Esophagus squamous epithelium (tissue), 5 donors: ENCODE data around the gene COMMD3. TPM values are rescaled to one million over a fixed set of nuclear protein-coding genes. Genes with fewer than 3 reads are reported as not detected.
"Not testable (repeated sequence)": the region's sequence is repeated elsewhere in the genome, so short reads cannot be mapped to it uniquely, and the experiment has no call there.

Experiments
- DNase-seq: peaks from one replicate; lab custom pipeline; 2025; lab: John Stamatoyannopoulos, UW
- H3K27ac ChIP-seq, 4 donors: fragments of 200-600 bp; sonication (generic); one replicate each; pipeline ENCODE4 v1.5.1; 2016 to 2019; ENCODE audit warnings: mild to moderate bottlenecking in 1 of 4
- H3K27me3 ChIP-seq, 4 donors: fragments of 200-600 bp; sonication (generic); 1 replicate in 3 of 4; 2 replicates in 1 of 4; pipeline versions ENCODE4 v1.5.1 to v1.6.0; 2017 to 2021; ENCODE audit warnings: antibody characterized with exemption in 1 of 4
- H3K36me3 ChIP-seq, 3 donors: fragments of 200-600 bp; sonication (generic); one replicate each; pipeline ENCODE4 v1.5.1; 2016 to 2019
- H3K4me1 ChIP-seq, 3 donors: fragments of 200-600 bp; sonication (generic); one replicate each; pipeline ENCODE4 v1.5.1; 2017 to 2019
- H3K4me3 ChIP-seq, 4 donors: fragments of 200-600 bp; sonication (generic); 1 replicate in 3 of 4; 2 replicates in 1 of 4; pipeline ENCODE4 v1.5.1; 2016 to 2019; ENCODE audit warnings: mild to moderate bottlenecking in 2 of 4, moderate library complexity in 1 of 4
- H3K9me3 ChIP-seq, 3 donors: fragments of 200-600 bp; sonication (generic); one replicate each; pipeline ENCODE4 v1.5.1; 2016 to 2019
- POLR2A ChIP-seq, 4 donors: fragments of 450-650 bp; IDR thresholded peaks; one replicate each; pipeline ENCODE4 v1.6.1; 2017; ENCODE audit warnings: antibody characterized with exemption in 4 of 4, mild to moderate bottlenecking in 4 of 4, moderate library complexity in 3 of 4
- WGBS, 2 donors: methylation state at CpG; one replicate each; pipeline ENCODE4 v1.1.5; 2018; 5-methylcytosine and 5-hydroxymethylcytosine counted together
- intact Hi-C: fragments of 100-400 bp; cut with DNase I; formaldehyde crosslinking; loops from one replicate; pipeline ENCODE4 v1.15.0; 2022
- total RNA-seq, 4 donors: library from RNA; depleted of rRNA; stranded (reverse); fragments of >200 nt; gene quantifications; one replicate each; pipeline ENCODE4 v1.1.0, GENCODE V29; 2016
- TF ChIP-seq, protein P1 (sequence below), 6 experiments: fragments of 450-650 bp in 4 of 6; fragments of 200-600 bp in 2 of 6; sonication (generic) in 2 of 6; IDR thresholded peaks; one replicate each; pipeline ENCODE4 v1.5.1; 2016 to 2019; ENCODE audit warnings: antibody characterized with exemption in 6 of 6, mild to moderate bottlenecking in 4 of 6, moderate library complexity in 4 of 6
- donor health status: DM: yes; HTN: yes; CAD: no.

Gene COMMD3
- total RNA-seq, 4 donors from 2014 or later: 14.9 to 31.4 (median 24.2) TPM

DNA sequence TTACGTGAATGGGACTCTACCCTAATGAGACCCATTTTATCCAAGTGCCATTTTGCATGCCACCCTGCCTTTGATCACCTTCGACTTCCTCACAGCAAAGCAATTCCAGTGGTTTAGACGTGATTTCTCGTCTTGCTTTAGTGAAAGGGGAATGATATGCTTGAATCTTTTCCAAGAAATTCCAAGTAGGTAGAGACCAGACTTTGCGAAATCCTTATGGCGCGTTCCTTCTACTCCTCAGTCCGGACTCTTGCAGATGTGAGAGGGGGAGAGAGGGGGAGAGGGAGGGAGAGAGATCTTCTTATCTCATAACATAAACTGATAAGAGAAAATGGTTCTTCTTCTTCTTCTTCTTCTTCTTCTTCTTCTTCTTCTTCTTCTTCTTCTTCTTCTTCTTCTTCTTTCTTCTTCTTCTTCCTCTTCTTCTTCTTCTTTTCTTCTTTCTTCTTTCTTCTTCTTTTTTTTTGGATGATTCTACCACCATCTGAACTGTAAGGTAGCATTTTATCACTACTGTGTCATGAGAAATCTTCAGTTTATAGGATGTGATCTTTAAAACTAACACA lies 30.0 kb downstream of the COMMD3 start:
- 31 to 50% methylated on average over 8 of the region's 8 CpGs for WGBS, 2 donors
- H3K9me3 ChIP-seq: peaks cover 0 to 4% (median 0%) of the 10 kb centered on the region in 3 donors
- H3K36me3 ChIP-seq: no peaks in the 10 kb centered on the region
- TF ChIP-seq, protein P1, sequence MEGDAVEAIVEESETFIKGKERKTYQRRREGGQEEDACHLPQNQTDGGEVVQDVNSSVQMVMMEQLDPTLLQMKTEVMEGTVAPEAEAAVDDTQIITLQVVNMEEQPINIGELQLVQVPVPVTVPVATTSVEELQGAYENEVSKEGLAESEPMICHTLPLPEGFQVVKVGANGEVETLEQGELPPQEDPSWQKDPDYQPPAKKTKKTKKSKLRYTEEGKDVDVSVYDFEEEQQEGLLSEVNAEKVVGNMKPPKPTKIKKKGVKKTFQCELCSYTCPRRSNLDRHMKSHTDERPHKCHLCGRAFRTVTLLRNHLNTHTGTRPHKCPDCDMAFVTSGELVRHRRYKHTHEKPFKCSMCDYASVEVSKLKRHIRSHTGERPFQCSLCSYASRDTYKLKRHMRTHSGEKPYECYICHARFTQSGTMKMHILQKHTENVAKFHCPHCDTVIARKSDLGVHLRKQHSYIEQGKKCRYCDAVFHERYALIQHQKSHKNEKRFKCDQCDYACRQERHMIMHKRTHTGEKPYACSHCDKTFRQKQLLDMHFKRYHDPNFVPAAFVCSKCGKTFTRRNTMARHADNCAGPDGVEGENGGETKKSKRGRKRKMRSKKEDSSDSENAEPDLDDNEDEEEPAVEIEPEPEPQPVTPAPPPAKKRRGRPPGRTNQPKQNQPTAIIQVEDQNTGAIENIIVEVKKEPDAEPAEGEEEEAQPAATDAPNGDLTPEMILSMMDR (IDR thresholded peaks at IDR 0.05): no peak
- TF ChIP-seq POLR2A (IDR thresholded peaks at IDR 0.05): no peak
- H3K4me1 ChIP-seq: peaks cover 0 to 17% (median 6%) of the 10 kb centered on the region in 3 donors
- H3K27ac ChIP-seq: no peak overlapping the region
- no peak for DNase-seq
- H3K4me3 ChIP-seq: no peak overlapping the region
- intact Hi-C loops: no loop called here
- H3K27me3 ChIP-seq: peaks cover 14 to 80% (median 41%) of the 10 kb centered on the region in 4 donors

DNA sequence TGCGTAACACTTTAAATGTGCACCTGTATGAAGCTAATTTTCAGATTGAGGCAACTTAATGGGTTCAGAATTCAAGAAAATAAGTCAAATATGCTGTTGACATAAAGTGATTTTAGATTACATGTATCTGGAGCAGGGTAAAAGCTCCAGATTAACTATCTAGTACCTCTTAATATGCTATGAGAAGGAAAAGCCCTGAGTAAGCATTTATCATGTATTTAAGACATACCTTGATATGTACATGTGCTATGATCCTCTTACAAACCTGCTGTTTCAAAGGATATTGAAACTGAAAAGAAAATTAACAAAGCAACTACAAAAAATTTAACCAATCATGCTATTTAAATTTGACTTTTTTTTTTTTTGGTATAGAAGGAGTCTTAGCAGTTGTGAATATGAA lies 33.6 kb downstream of the COMMD3 start:
- intact Hi-C loops: no loop called here
- Histone ChIP-seq H3K9me3 (peaks cover 0 to 4% (median 0%) of the 10 kb centered on the region in 3 donors), H3K27ac (no peak overlapping the region), H3K4me3 (no peak overlapping the region), H3K4me1 (peaks cover 0 to 11% (median 0%) of the 10 kb centered on the region in 3 donors), H3K27me3 (peaks cover 12 to 60% (median 13%) of the 10 kb centered on the region in 4 donors), H3K36me3 (no peaks in the 10 kb centered on the region)
- no peak for DNase-seq
- WGBS, 2 donors: 89 to 96% methylated on average over 1 of the region's 1 CpG
- TF ChIP-seq, protein P1 (IDR thresholded peaks at IDR 0.05): no peak
- TF ChIP-seq POLR2A (IDR thresholded peaks at IDR 0.05): no peak

DNA sequence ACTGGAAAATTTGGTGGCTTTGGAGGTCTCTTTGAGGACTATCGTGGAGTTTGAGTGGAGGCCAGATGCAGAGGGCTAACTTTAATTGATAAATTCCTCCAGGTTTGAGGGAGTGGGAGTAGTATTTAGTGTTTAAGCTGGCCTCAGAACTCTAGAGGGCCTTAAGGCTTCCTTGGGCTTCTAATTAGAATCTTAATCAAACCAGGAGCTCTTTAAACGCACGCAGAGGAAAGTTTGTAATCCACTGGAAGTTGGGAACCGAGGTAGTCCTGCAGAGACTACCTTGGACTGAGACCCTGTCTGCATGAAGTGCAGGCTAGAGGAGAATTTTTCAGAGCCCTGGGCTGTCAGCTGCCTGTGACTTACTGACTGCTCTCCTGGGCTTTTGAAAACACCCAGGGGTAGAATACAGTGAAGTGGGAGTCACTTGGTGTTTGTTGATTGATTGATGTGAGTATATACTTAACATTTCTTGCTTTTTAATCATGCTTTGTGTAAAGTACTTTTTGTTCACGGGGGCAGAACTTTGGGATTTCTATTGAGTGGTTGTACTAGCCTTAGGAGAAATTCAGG lies 35.0 kb downstream of the COMMD3 start:
- intact Hi-C loops: no loop called here
- peaks cover 0 to 45% (median 0%) of the 10 kb centered on the region in 4 donors for H3K27me3 ChIP-seq

DNA sequence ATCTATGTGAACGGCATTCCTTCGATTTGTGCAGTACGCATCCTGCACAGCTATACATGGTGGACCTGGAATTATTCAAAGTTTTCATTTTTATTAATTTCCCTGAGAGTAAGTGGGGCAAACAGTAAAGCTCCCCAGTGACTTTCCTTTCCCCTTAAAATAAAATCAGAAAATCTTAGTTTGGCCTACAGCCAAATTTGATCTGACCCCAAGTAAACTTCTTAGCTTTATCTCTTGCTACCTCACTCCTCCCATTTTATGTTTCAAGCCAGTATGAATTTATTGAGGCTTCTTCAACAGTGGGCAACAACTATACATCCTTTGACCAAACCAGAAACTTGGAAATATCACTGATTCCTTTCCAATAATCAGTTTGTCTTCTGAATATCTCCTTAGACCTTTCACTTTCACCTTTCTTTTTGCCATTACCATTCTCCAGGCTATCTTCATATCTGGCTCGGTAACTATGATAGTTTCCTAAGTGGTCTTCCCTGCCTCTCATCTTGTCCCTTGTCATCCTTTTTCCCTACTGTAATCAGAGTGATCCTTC lies 40.2 kb downstream of the COMMD3 start:
- Histone ChIP-seq H3K9me3 (no peaks in the 10 kb centered on the region), H3K27me3 (peaks cover 0 to 16% (median 0%) of the 10 kb centered on the region in 4 donors), H3K4me1 (no peaks in the 10 kb centered on the region), H3K36me3 (no peaks in the 10 kb centered on the region), H3K4me3 (no peak overlapping the region), H3K27ac (no peak overlapping the region)
- no peak for DNase-seq
- TF ChIP-seq, protein P1 (IDR thresholded peaks at IDR 0.05): no peak
- TF ChIP-seq POLR2A (IDR thresholded peaks at IDR 0.05): no peak
- intact Hi-C loops: no loop called here
- 82 to 88% methylated on average over 4 of the region's 4 CpGs for whole genome bisulfite sequencing, 2 donors

More for the DNA sequence above, 35.0 kb downstream of the COMMD3 start:
- Histone ChIP-seq H3K4me3 (no peak overlapping the region), H3K4me1 (no peaks in the 10 kb centered on the region), H3K36me3 (no peaks in the 10 kb centered on the region), H3K27ac (no peak overlapping the region), H3K9me3 (no peaks in the 10 kb centered on the region)
- 85 to 90% methylated on average over 5 of the region's 5 CpGs for WGBS, 2 donors
- no peak for DNase-seq
- TF ChIP-seq, protein P1 (IDR thresholded peaks at IDR 0.05): no peak
- TF ChIP-seq POLR2A (IDR thresholded peaks at IDR 0.05): no peak

DNA sequence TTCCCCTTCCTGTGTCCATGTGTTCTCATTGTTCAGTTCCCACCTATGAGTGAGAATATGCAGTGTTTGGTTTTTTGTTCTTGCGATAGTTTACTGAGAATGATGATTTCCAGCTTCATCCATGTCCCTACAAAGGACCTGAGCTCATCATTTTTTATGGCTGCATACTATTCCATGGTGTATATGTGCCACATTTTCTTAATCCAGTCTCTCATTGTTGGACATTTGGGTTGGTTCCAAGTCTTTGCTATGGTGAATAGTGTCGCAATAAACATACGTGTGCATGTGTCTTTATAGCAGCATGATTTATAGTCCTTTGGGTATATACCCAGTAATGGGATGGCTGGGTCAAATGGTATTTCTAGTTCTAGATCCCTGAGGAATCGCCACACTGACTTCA lies 41.6 kb downstream of the COMMD3 start:
- H3K9me3 ChIP-seq, intact Hi-C loops, H3K27ac ChIP-seq, H3K4me3 ChIP-seq, H3K4me1 ChIP-seq, H3K36me3 ChIP-seq, DNase-seq: not testable (repeated sequence)
- H3K27me3 ChIP-seq: peaks cover 0 to 12% (median 0%) of the 10 kb centered on the region in 4 donors
- WGBS, 2 donors: 78 to 92% methylated on average over 2 to 3 of the region's 4 CpGs
